ENCODE results near the gene CCDC182.
A peak's percentile ranks its signal among the peaks of the same experiment; 100 is the strongest.

The CCDC182 gene

GRCh38 chr17:57755480-57756070 lies 10.5 kb upstream of the CCDC182 start:
- no peak for DNase-seq

- DNase-seq = no peak
Measured at GRCh38 chr17:57752031-57752905, 7.2 kb upstream of the CCDC182 start.

- no peak for DNase-seq
Measured at GRCh38 chr17:57751348-57751971, 6.4 kb upstream of the CCDC182 start.

DNA sequence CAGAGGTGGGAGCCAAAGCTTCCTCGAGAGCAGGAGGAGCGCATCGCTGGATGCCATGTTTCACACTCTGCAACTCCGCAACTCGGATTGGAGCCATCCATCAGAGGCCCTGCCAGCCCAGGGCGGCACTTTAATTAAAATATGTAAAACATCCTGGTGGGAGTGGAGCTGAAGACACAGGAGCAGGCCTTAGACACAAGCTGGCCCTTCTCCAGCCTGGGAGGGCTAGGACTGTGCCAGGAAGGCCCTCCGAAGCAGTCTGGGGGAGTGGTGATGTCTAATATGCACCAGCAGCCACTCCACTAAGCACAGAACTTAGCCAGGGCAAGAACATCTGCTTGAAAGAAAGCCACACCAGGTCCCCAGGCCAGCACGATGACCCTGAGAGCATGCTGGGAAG lies 5.8 kb upstream of the CCDC182 start:
- DNase-seq = no peak

DNA sequence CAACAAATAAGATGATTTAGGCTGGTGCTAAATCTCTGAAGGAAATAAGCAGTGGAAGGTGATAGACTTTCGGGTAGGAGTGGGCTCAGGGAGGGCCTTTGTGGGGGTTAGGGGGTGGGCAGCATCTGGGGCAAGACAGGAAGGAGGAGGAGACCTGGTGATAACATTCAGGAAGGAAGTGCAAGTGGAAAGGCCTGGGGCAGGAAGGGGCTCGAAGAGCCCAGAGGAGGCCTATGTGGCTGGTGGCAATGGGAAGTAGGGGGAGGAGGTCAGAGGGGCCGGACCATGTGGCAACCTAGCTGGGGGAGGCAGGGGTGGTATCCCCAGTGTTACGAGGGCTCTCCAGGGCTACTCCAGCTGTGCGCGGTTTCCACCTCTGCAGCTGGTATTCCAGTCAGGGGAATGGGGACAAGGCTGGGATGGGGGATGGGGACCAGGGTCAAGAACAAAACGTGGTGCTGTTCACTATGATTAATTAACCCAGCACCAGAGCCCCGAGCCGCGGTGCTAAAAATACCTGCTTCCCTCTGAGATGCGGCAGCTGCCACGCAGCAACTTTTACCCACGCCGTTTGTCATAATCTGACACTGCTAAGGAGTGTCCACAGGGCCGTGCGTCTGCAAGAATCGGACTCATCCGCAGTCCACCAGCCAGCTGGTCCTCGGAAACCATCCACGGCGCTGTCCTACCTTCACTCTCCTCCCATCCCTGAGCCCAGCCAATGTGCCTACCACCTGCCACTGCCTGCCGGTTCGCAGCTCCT lies 5.2 kb upstream of the CCDC182 start:
- DNase-seq = no peak

GRCh38 chr17:57749701-57750100 lies 4.6 kb upstream of the CCDC182 start:
- no peak for DNase-seq

DNA sequence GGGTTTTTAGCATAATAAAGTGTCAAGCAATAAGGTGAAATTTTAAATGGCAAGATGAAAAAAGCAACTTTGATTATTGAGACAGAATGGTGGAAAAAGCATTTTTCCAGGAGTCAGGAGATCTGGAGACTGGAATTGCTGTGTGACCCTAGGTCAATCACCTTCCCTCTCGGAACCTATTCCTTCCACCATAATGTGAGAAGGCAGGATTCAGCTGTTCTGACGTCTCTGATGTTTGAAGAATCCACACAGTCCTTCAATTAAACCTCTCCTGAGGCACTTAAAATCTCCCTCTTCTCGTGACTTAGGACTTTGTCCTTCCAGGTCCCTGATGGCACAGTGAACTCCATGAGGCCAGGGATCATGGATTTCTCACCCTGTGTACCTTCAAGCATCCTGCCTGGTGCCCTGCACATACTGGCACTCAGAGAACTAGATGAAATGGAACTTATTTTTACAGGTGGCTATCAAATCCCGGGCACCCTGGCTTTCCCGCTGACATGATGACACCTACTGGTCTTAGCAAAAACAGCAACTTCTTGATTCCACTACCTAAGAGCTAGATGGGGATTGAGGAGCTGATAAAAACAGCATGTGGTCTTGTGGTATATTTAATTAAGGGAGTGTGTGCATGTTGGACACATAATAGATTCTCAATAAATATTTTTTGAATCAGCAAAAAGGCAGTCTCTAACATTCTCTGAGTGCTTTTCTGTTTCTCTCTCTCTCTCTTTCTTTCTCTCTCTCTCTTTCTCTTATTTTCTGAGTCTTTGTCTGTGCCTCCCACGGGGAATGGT lies 2.3 kb upstream of the CCDC182 start:
- DNase-seq = peak; percentile 16 to 20

DNA sequence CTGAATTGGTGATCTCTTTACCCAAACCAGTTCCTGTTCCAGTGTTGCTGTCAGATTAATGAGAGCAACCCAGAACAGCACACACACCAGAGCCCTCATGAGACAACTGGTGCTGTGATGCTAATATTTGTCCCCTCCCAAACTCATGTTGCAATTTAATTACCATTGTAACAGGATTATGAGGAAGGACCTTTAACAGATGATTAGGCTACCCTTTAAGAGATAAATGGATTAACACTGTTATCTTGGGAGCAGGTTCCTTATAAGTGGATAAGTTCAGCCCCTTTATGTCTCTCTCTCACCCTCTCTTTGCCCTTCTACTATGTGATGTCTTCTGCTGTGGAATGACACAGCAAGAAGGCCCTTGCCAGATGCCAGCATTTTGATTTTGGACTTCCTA lies 1.1 kb upstream of the CCDC182 start:
- DNase-seq = no peak

- DNase-seq = no peak
Measured at GRCh38 chr17:57744195-57745170, 616 bp downstream of the CCDC182 start.

- no peak for DNase-seq
Measured at GRCh38 chr17:57740235-57740528, 4.9 kb downstream of the CCDC182 start.

- no peak for DNase-seq
Measured at GRCh38 chr17:57739402-57740234, 5.5 kb downstream of the CCDC182 start.

- no peak for DNase-seq
Measured at GRCh38 chr17:57737450-57737849, 7.6 kb downstream of the CCDC182 start.

GRCh38 chr17:57735707-57736106 lies 9.4 kb downstream of the CCDC182 start:
- no peak for DNase-seq

DNA sequence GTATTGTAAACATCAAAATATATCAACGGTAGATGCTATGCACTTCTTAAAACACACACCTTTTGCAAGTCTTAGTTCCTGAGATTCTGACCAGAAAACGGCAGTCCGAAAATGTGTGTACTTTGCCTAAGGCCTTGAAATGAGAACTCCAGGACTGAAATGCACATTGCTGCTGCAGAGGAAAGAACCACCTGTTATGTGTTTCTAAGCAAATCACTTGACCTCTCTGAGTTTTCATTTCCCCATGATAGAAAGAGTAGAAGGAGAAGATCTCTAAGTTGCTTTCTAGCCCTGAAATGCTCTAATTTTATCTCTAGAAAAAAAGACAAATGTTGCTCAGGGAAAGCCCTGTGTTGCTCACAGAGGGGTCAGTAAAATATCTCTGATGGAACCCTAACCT lies 9.9 kb downstream of the CCDC182 start:
- no peak for DNase-seq

DNA sequence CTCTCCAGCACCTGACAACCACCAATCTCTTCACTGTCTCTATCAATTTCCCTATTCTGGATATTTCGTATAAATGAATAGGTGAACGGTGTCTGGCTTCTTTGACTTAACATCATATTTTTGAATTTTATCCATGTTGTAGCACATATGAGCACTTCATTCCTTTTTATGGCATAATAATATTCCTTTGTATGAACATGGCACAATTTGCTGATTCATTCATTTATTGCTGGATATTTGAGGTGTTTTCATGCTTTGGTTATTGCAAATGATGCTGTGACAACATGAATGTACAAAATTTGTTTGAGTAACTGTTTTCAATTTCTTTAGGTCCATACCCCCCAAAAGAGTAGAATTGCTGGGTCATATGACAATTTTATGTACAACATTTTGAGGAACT lies 12.0 kb downstream of the CCDC182 start:
- no peak for DNase-seq

- DNase-seq = no peak
Measured at GRCh38 chr17:57732062-57732461, 13.0 kb downstream of the CCDC182 start.

GRCh38 chr17:57730026-57730701 lies 14.9 kb downstream of the CCDC182 start:
- DNase-seq = no peak

DNA sequence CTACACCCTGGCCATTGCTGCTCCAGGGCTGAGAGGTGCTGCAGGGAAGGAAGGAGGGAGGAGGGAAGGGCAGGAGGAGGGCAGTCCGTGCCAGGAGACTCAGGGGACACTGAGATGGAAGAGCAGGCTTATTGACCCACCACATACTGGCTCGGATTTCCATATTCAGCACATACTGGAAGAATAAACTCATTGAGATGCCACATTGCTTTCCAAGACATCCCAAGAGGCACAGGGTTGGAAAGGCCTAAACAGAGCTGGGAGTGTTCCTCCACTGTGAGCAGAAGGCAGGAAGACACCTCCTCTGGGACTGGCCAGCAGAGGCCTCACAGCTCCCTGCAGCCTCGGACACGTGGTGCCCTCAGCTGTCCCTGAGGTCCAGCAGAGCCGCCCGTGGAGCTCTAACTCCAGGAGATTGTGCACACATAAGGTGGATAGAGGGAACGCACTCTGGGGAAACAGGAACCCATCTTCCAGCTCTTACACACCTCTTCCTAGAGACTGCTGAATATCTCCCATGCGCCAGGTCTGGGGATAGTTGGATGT lies 17.4 kb downstream of the CCDC182 start:
- no peak for DNase-seq

- no peak for DNase-seq
Measured at GRCh38 chr17:57726838-57727237, 18.3 kb downstream of the CCDC182 start.
